Measurements from ENCODE around the gene MACROD2. TPM values are rescaled to one million over a fixed set of nuclear protein-coding genes. Genes with fewer than 3 reads are reported as not detected.

MACROD2 gene
- polyA plus RNA-seq, 1 donor from 2014 or later = 23.2 TPM

GRCh38 chr20:14599613-14600012, 604.3 kb downstream of the MACROD2 start:
- H3K9ac ChIP-seq (ENCODE audit: low read length) = no peak overlapping the region
- H3K27ac ChIP-seq (ENCODE audit: low read length) = no peak overlapping the region
- no peaks in the 10 kb centered on the region for H3K9me2 ChIP-seq (ENCODE audit: insufficient read depth, low read length)
- no peak overlapping the region for H3K4me2 ChIP-seq (ENCODE audit: low read length)
- no peaks in the 10 kb centered on the region for H3K27me3 ChIP-seq (ENCODE audit: insufficient read depth, low read depth, low read length)
- no peak for TF ChIP-seq EP300 (conservative IDR thresholded peaks at IDR 0.05; ENCODE audit: poor library complexity, severe bottlenecking)
- TF ChIP-seq REST (IDR thresholded peaks at IDR 0.05; ENCODE audit: borderline replicate concordance) = no peak
- no peak for TF ChIP-seq POLR2AphosphoS5 (IDR thresholded peaks at IDR 0.05)
- no peak for TF ChIP-seq TAF1 (IDR thresholded peaks at IDR 0.05; ENCODE audit: low read depth)
- no peak for TF ChIP-seq MXI1 (conservative IDR thresholded peaks at IDR 0.05; ENCODE audit: poor library complexity, severe bottlenecking)
- no peak for TF ChIP-seq CTCF (IDR thresholded peaks at IDR 0.05; ENCODE audit: poor library complexity, severe bottlenecking)
- TF ChIP-seq SMC3 (conservative IDR thresholded peaks at IDR 0.05; ENCODE audit: poor library complexity) = no peak
- no peak for TF ChIP-seq EZH2 (IDR thresholded peaks at IDR 0.05; ENCODE audit: borderline replicate concordance, insufficient read depth, low read length, poor library complexity, severe bottlenecking)
- no peak for TF ChIP-seq RAD21 (conservative IDR thresholded peaks at IDR 0.05)
- no peak overlapping the region for H2AFZ ChIP-seq (ENCODE audit: low read depth, low read length)
- H3K36me3 ChIP-seq (ENCODE audit: insufficient read depth, low read length) = no peaks in the 10 kb centered on the region
- H3K9me3 ChIP-seq (ENCODE audit: low read length) = no peaks in the 10 kb centered on the region
- H3K4me3 ChIP-seq (ENCODE audit: low read length) = no peak overlapping the region
- H3K79me2 ChIP-seq (replicated peaks; ENCODE audit: insufficient read depth, low read length) = no peaks in the 10 kb centered on the region
- H3F3A ChIP-seq (ENCODE audit: insufficient read depth, low read length, poor library complexity, severe bottlenecking) = no peaks in the 10 kb centered on the region
- H4K20me1 ChIP-seq (ENCODE audit: insufficient read depth) = no peaks in the 10 kb centered on the region

GRCh38 chr20:14600527-14600926, 605.2 kb downstream of the MACROD2 start:
- no peak overlapping the region for H3K27ac ChIP-seq (ENCODE audit: low read length)
- H3K9ac ChIP-seq (ENCODE audit: low read length) = no peak overlapping the region
- no peak overlapping the region for H2AFZ ChIP-seq (ENCODE audit: low read depth, low read length)
- TF ChIP-seq REST (IDR thresholded peaks at IDR 0.05; ENCODE audit: borderline replicate concordance) (no peak), EZH2 (IDR thresholded peaks at IDR 0.05; ENCODE audit: borderline replicate concordance, insufficient read depth, low read length, poor library complexity, severe bottlenecking) (no peak), EP300 (conservative IDR thresholded peaks at IDR 0.05; ENCODE audit: poor library complexity, severe bottlenecking) (no peak), POLR2AphosphoS5 (IDR thresholded peaks at IDR 0.05) (no peak), SMC3 (conservative IDR thresholded peaks at IDR 0.05; ENCODE audit: poor library complexity) (no peak), TAF1 (IDR thresholded peaks at IDR 0.05; ENCODE audit: low read depth) (no peak), RAD21 (conservative IDR thresholded peaks at IDR 0.05) (no peak), MXI1 (conservative IDR thresholded peaks at IDR 0.05; ENCODE audit: poor library complexity, severe bottlenecking) (no peak), CTCF (IDR thresholded peaks at IDR 0.05; ENCODE audit: poor library complexity, severe bottlenecking) (no peak)
- no peaks in the 10 kb centered on the region for H3F3A ChIP-seq (ENCODE audit: insufficient read depth, low read length, poor library complexity, severe bottlenecking)
- H4K20me1 ChIP-seq (ENCODE audit: insufficient read depth) = no peaks in the 10 kb centered on the region
- H3K36me3 ChIP-seq (ENCODE audit: insufficient read depth, low read length) = no peaks in the 10 kb centered on the region
- no peak overlapping the region for H3K4me3 ChIP-seq (ENCODE audit: low read length)
- no peaks in the 10 kb centered on the region for H3K9me3 ChIP-seq (ENCODE audit: low read length)
- no peaks in the 10 kb centered on the region for H3K79me2 ChIP-seq (replicated peaks; ENCODE audit: insufficient read depth, low read length)
- no peaks in the 10 kb centered on the region for H3K27me3 ChIP-seq (ENCODE audit: insufficient read depth, low read depth, low read length)
- H3K9me2 ChIP-seq (ENCODE audit: insufficient read depth, low read length) = no peaks in the 10 kb centered on the region
- H3K4me2 ChIP-seq (ENCODE audit: low read length) = no peak overlapping the region
